Activated CD4-positive, alpha-beta T cell treated with anti-CD3 and anti-CD28 coated beads, Interleukin-2, amount 10 ng/mL, durations not matched to agents 7 days and 5 days (primary cell): ENCODE measurements around the gene RBPJ. TPM values are rescaled to one million over a fixed set of nuclear protein-coding genes. Genes with fewer than 3 reads are reported as not detected.

ENCODE experiments used
- CTCF ChIA-PET: fragments of 350-600 bp; sonication (Branson Sonifier 250); formaldehyde crosslinking; loops from one replicate; lab custom pipeline; 2021; ENCODE audit warnings: antibody characterized with exemption; lab: Charles Lee
- POLR2A ChIA-PET: fragments of 350-600 bp; sonication (Branson Sonifier 250); formaldehyde crosslinking; loops from one replicate; lab custom pipeline; 2021; ENCODE audit warnings: antibody characterized with exemption; lab: Charles Lee
- DNase-seq: peaks from one replicate; pipeline ENCODE4 v3.0.0-alpha.2; 2020
- H3K27ac Mint-ChIP-seq: one replicate; pipeline ENCODE4 v1.8.0; 2021; ENCODE audit warnings: mild to moderate bottlenecking, moderate library complexity, mixed read lengths
- H3K27me3 Mint-ChIP-seq: one replicate; pipeline ENCODE4 v1.8.0; 2021; ENCODE audit warnings: mixed read lengths
- H3K36me3 Mint-ChIP-seq: one replicate; pipeline ENCODE4 v1.8.0; 2021; ENCODE audit warnings: low read depth, mixed read lengths
- H3K4me1 Mint-ChIP-seq: one replicate; pipeline ENCODE4 v1.8.0; 2021; ENCODE audit warnings: mixed read lengths
- H3K4me3 Mint-ChIP-seq: one replicate; pipeline ENCODE4 v1.8.0; 2021; ENCODE audit warnings: mild to moderate bottlenecking, moderate library complexity, mixed read lengths
- H3K9me3 Mint-ChIP-seq: one replicate; pipeline ENCODE4 v1.8.0; 2021; ENCODE audit warnings: mixed read lengths
- total RNA-seq, 2 experiments: library from RNA; stranded (reverse); gene quantifications; one replicate each; pipeline ENCODE4 v1.2.3, GENCODE V29; 2021

RBPJ gene
- 10 to 100 TPM; 66.4 to 74.9 TPM for total RNA-seq

GRCh38 chr4:26320538-26321372, at the start of gene RBPJ:
TSS of gene RBPJ (plus strand) at chr4:26321014. CDS start at chr4:26321029, 15 bp downstream.
- Mint-ChIP-seq H3K27ac (peak within 1 kb of the TSS; percentile 99), H3K36me3 (peaks cover 14% of the 10 kb centered on the region), H3K4me1 (peaks cover 42% of the 10 kb centered on the region), H3K4me3 (peak within 1 kb of the TSS; percentile 97), H3K27me3 (no peaks in the 10 kb centered on the region), H3K9me3 (peaks cover 10% of the 10 kb centered on the region)
- peak; percentile 89 for DNase-seq
- CTCF ChIA-PET = interaction anchor here (1.0 to 2.0 kb wide), 3 partner anchors 9 to 244 kb away, joined by 3 to 6 read pairs (median 3); no protein-coding TSS in a partner anchor
- POLR2A ChIA-PET = no interaction called here

GRCh38 chr4:26271703-26272102, 49.1 kb upstream of the RBPJ start:
- ChIA-PET CTCF (no interaction called here), POLR2A (no interaction called here)
- no peaks in the 10 kb centered on the region for H3K9me3 Mint-ChIP-seq
- H3K4me3 Mint-ChIP-seq = no peak overlapping the region
- H3K4me1 Mint-ChIP-seq = peaks cover 18% of the 10 kb centered on the region
- no peaks in the 10 kb centered on the region for H3K27me3 Mint-ChIP-seq
- DNase-seq = no peak
- H3K36me3 Mint-ChIP-seq = no peaks in the 10 kb centered on the region
- H3K27ac Mint-ChIP-seq = no peak overlapping the region

GRCh38 chr4:26272654-26273615, 47.9 kb upstream of the RBPJ start:
- CTCF ChIA-PET = interaction anchor here (1.5 kb wide), 1 partner anchor 10 kb away, joined by 5 read pairs; no protein-coding TSS in a partner anchor
- Mint-ChIP-seq H3K36me3 (no peaks in the 10 kb centered on the region), H3K4me3 (no peak overlapping the region), H3K27me3 (no peaks in the 10 kb centered on the region), H3K9me3 (no peaks in the 10 kb centered on the region), H3K27ac (no peak overlapping the region), H3K4me1 (peaks cover 18% of the 10 kb centered on the region)
- POLR2A ChIA-PET = interaction anchor here (0.7 kb wide), 1 partner anchor 79 kb away, joined by 3 read pairs; no protein-coding TSS in a partner anchor
- no peak for DNase-seq

- H3K4me3 Mint-ChIP-seq = no peak overlapping the region
- no peaks in the 10 kb centered on the region for H3K27me3 Mint-ChIP-seq
Measured at GRCh38 chr4:26273616-26273980, 47.2 kb upstream of the RBPJ start.

GRCh38 chr4:26275281-26275680, 45.5 kb upstream of the RBPJ start:
- DNase-seq = no peak
- H3K4me1 Mint-ChIP-seq = peaks cover 16% of the 10 kb centered on the region
- H3K27ac Mint-ChIP-seq = no peak overlapping the region
- no peaks in the 10 kb centered on the region for H3K36me3 Mint-ChIP-seq
- H3K4me3 Mint-ChIP-seq = no peak overlapping the region
- H3K9me3 Mint-ChIP-seq = no peaks in the 10 kb centered on the region
- ChIA-PET POLR2A (no interaction called here), CTCF (interaction anchor here (0.6 kb wide), 1 partner anchor 16 kb away, joined by 3 read pairs; no protein-coding TSS in a partner anchor)
- H3K27me3 Mint-ChIP-seq = no peaks in the 10 kb centered on the region

More at GRCh38 chr4:26273616-26273980, 47.2 kb upstream of the RBPJ start:
- no peaks in the 10 kb centered on the region for H3K9me3 Mint-ChIP-seq
- no peaks in the 10 kb centered on the region for H3K36me3 Mint-ChIP-seq
- no peak for DNase-seq
- peaks cover 16% of the 10 kb centered on the region for H3K4me1 Mint-ChIP-seq
- ChIA-PET POLR2A (no interaction called here), CTCF (interaction anchor here (1.5 kb wide), 1 partner anchor 10 kb away, joined by 5 read pairs; no protein-coding TSS in a partner anchor)
- no peak overlapping the region for H3K27ac Mint-ChIP-seq

- Mint-ChIP-seq H3K27ac (no peak overlapping the region), H3K36me3 (no peaks in the 10 kb centered on the region), H3K4me1 (no peaks in the 10 kb centered on the region), H3K4me3 (no peak overlapping the region), H3K9me3 (no peaks in the 10 kb centered on the region), H3K27me3 (no peaks in the 10 kb centered on the region)
- no peak for DNase-seq
- CTCF ChIA-PET = interaction anchor here (1.3 kb wide), 1 partner anchor 9 kb away, joined by 5 read pairs; no protein-coding TSS in a partner anchor
- POLR2A ChIA-PET = no interaction called here
Measured at GRCh38 chr4:26279446-26279845, 41.4 kb upstream of the RBPJ start.

GRCh38 chr4:26281881-26282280, 38.9 kb upstream of the RBPJ start:
- H3K36me3 Mint-ChIP-seq = no peaks in the 10 kb centered on the region
- H3K4me1 Mint-ChIP-seq = no peaks in the 10 kb centered on the region
- H3K9me3 Mint-ChIP-seq = no peaks in the 10 kb centered on the region
- H3K27me3 Mint-ChIP-seq = no peaks in the 10 kb centered on the region
- DNase-seq = no peak
- no peak overlapping the region for H3K4me3 Mint-ChIP-seq
- ChIA-PET POLR2A (no interaction called here), CTCF (interaction anchor here (0.7 to 1.6 kb wide), 3 partner anchors 7 to 86 kb away, joined by 3 read pairs; no protein-coding TSS in a partner anchor)
- no peak overlapping the region for H3K27ac Mint-ChIP-seq

GRCh38 chr4:26284536-26284935, 36.3 kb upstream of the RBPJ start:
- ChIA-PET POLR2A (no interaction called here), CTCF (interaction anchor here (0.6 kb wide), 1 partner anchor 102 kb away, joined by 4 read pairs; no protein-coding TSS in a partner anchor)
- peaks cover 10% of the 10 kb centered on the region for H3K4me1 Mint-ChIP-seq

GRCh38 chr4:26285272-26285671, 35.5 kb upstream of the RBPJ start:
- DNase-seq = no peak
- H3K27ac Mint-ChIP-seq = no peak overlapping the region
- POLR2A ChIA-PET = no interaction called here
- H3K4me3 Mint-ChIP-seq = no peak overlapping the region
- no peaks in the 10 kb centered on the region for H3K36me3 Mint-ChIP-seq
- H3K4me1 Mint-ChIP-seq = peaks cover 10% of the 10 kb centered on the region
- no peaks in the 10 kb centered on the region for H3K9me3 Mint-ChIP-seq
- H3K27me3 Mint-ChIP-seq = no peaks in the 10 kb centered on the region
- CTCF ChIA-PET = no interaction called here

More at GRCh38 chr4:26284536-26284935, 36.3 kb upstream of the RBPJ start:
- Mint-ChIP-seq H3K4me3 (no peak overlapping the region), H3K9me3 (no peaks in the 10 kb centered on the region), H3K27ac (no peak overlapping the region), H3K36me3 (no peaks in the 10 kb centered on the region), H3K27me3 (no peaks in the 10 kb centered on the region)
- no peak for DNase-seq

- ChIA-PET POLR2A (no interaction called here), CTCF (interaction anchor here (0.9 kb wide), 1 partner anchor 113 kb away, joined by 3 read pairs; no protein-coding TSS in a partner anchor)
- no peak for DNase-seq
- H3K4me3 Mint-ChIP-seq = no peak overlapping the region
- H3K4me1 Mint-ChIP-seq = peaks cover 12% of the 10 kb centered on the region
- H3K27me3 Mint-ChIP-seq = no peaks in the 10 kb centered on the region
- no peaks in the 10 kb centered on the region for H3K36me3 Mint-ChIP-seq
- no peak overlapping the region for H3K27ac Mint-ChIP-seq
- no peaks in the 10 kb centered on the region for H3K9me3 Mint-ChIP-seq
Measured at GRCh38 chr4:26287756-26288155, 33.1 kb upstream of the RBPJ start.

- no peak overlapping the region for H3K4me3 Mint-ChIP-seq
- peaks cover 12% of the 10 kb centered on the region for H3K4me1 Mint-ChIP-seq
- DNase-seq = peak; percentile 8
- CTCF ChIA-PET = interaction anchor here (0.6 to 1.5 kb wide), 4 partner anchors 9 to 529 kb away, joined by 3 to 5 read pairs (median 3); no protein-coding TSS in a partner anchor
- H3K9me3 Mint-ChIP-seq = no peaks in the 10 kb centered on the region
- peak overlapping the region; percentile 3 for H3K27ac Mint-ChIP-seq
- no peaks in the 10 kb centered on the region for H3K36me3 Mint-ChIP-seq
- H3K27me3 Mint-ChIP-seq = no peaks in the 10 kb centered on the region
- POLR2A ChIA-PET = no interaction called here
Measured at GRCh38 chr4:26288355-26288909, 32.4 kb upstream of the RBPJ start.

GRCh38 chr4:26289401-26289800, 31.4 kb upstream of the RBPJ start:
- H3K27ac Mint-ChIP-seq = no peak overlapping the region
- POLR2A ChIA-PET = no interaction called here
- H3K4me3 Mint-ChIP-seq = no peak overlapping the region
- no peak for DNase-seq
- H3K36me3 Mint-ChIP-seq = no peaks in the 10 kb centered on the region
- CTCF ChIA-PET = interaction anchor here (0.6 to 1.5 kb wide), 4 partner anchors 9 to 528 kb away, joined by 3 to 5 read pairs (median 3); no protein-coding TSS in a partner anchor
- peaks cover 12% of the 10 kb centered on the region for H3K4me1 Mint-ChIP-seq
- H3K27me3 Mint-ChIP-seq = no peaks in the 10 kb centered on the region
- no peaks in the 10 kb centered on the region for H3K9me3 Mint-ChIP-seq
